SK-N-SH treated with all-trans-retinoic acid at 6 μM for 48 hours (cell line): ENCODE data around the gene SSB.

Source experiments
- ATAC-seq: fragments of 200-7000 bp; cut with Tn5 transposase; 3 replicates; pipeline ENCODE4 v1.9.1; 2020; ENCODE audit warnings: mild to moderate bottlenecking, moderate library complexity
- ARNTL ChIP-seq: fragments of 450-650 bp; formaldehyde crosslinking; IDR thresholded peaks from 2 replicates; pipeline ENCODE4 v1.5.0; 2020; ENCODE audit warnings: low read depth, mild to moderate bottlenecking, moderate library complexity, borderline replicate concordance
- BACH2 ChIP-seq: fragments of 250-450 bp; sonication (Bioruptor Pico); IDR thresholded peaks from 2 replicates; pipeline ENCODE4 v1.9.0; 2021; ENCODE audit warnings: mild to moderate bottlenecking, borderline replicate concordance
- CSDC2 ChIP-seq: fragments of 250-450 bp; sonication (Bioruptor Pico); IDR thresholded peaks from 2 replicates; pipeline ENCODE4 v1.5.0; 2020; ENCODE audit warnings: mild to moderate bottlenecking, moderate library complexity
- CSRNP3 ChIP-seq: fragments of 250-450 bp; sonication (Bioruptor Pico); IDR thresholded peaks from 2 replicates; pipeline ENCODE4 v1.5.1; 2021; ENCODE audit warnings: mild to moderate bottlenecking, moderate library complexity
- ESRRG ChIP-seq: fragments of 250-450 bp; sonication (Bioruptor Pico); IDR thresholded peaks from 2 replicates; pipeline ENCODE4 v1.6.1; 2021; ENCODE audit warnings: mild to moderate bottlenecking
- GLIS3 ChIP-seq: fragments of 250-450 bp; sonication (Bioruptor Pico); IDR thresholded peaks from 2 replicates; pipeline ENCODE4 v1.5.0; 2020; ENCODE audit warnings: mild to moderate bottlenecking, moderate library complexity
- OSR1 ChIP-seq: fragments of 250-450 bp; sonication (Bioruptor Pico); IDR thresholded peaks from 2 replicates; pipeline ENCODE4 v1.8.0; 2022; ENCODE audit warnings: moderate library complexity, mild to moderate bottlenecking, inconsistent platforms
- PATZ1 ChIP-seq: fragments of 250-450 bp; sonication (Bioruptor Pico); IDR thresholded peaks from 2 replicates; pipeline ENCODE4 v1.8.0; 2020; ENCODE audit warnings: mild to moderate bottlenecking, moderate library complexity, borderline replicate concordance
- PPARA ChIP-seq: fragments of 250-450 bp; sonication (Bioruptor Pico); IDR thresholded peaks from 2 replicates; pipeline ENCODE4 v1.5.0; 2020; ENCODE audit warnings: mild to moderate bottlenecking, borderline replicate concordance
- RARB ChIP-seq: fragments of 250-450 bp; sonication (Bioruptor Pico); IDR thresholded peaks from 2 replicates; pipeline ENCODE4 v1.8.0; 2021; ENCODE audit warnings: mild to moderate bottlenecking, moderate library complexity
- SNAI2 ChIP-seq: fragments of 250-450 bp; sonication (Bioruptor Pico); IDR thresholded peaks from 2 replicates; pipeline ENCODE4 v1.5.0; 2020; ENCODE audit warnings: mild to moderate bottlenecking, moderate library complexity
- TCF4 ChIP-seq: fragments of 250-450 bp; sonication (Bioruptor Pico); IDR thresholded peaks from 2 replicates; pipeline ENCODE4 v1.8.0; 2021; ENCODE audit warnings: mild to moderate bottlenecking, moderate library complexity, borderline replicate concordance
- TOX ChIP-seq: fragments of 250-450 bp; sonication (Bioruptor Pico); IDR thresholded peaks from 2 replicates; pipeline ENCODE4 v1.8.0; 2021; ENCODE audit warnings: mild to moderate bottlenecking, moderate library complexity, borderline replicate concordance
- TSHZ2 ChIP-seq: fragments of 250-450 bp; sonication (Bioruptor Pico); IDR thresholded peaks from 2 replicates; pipeline ENCODE4 v1.5.0; 2020; ENCODE audit warnings: mild to moderate bottlenecking, moderate library complexity
- ZC3H10 ChIP-seq: fragments of 250-450 bp; sonication (Bioruptor Pico); IDR thresholded peaks from 2 replicates; pipeline ENCODE4 v1.5.1; 2021; ENCODE audit warnings: mild to moderate bottlenecking, moderate library complexity
- ZFP3 ChIP-seq: fragments of 250-450 bp; sonication (Bioruptor Pico); IDR thresholded peaks from 2 replicates; pipeline ENCODE4 v1.5.0; 2020; ENCODE audit warnings: mild to moderate bottlenecking, moderate library complexity
- ZFP30 ChIP-seq: fragments of 450-650 bp; formaldehyde crosslinking; IDR thresholded peaks from 2 replicates; pipeline ENCODE4 v1.5.0; 2022; ENCODE audit warnings: mild to moderate bottlenecking, moderate library complexity
- ZNF565 ChIP-seq: fragments of 450-650 bp; formaldehyde crosslinking; conservative IDR thresholded peaks from 2 replicates; pipeline ENCODE4 v1.5.0; 2020; ENCODE audit warnings: low read depth, mild to moderate bottlenecking, moderate library complexity
- ZNF70 ChIP-seq: fragments of 450-650 bp; formaldehyde crosslinking; IDR thresholded peaks from 2 replicates; pipeline ENCODE4 v1.5.0; 2020; ENCODE audit warnings: mild to moderate bottlenecking, moderate library complexity
- ZNF8 ChIP-seq: fragments of 450-650 bp; formaldehyde crosslinking; IDR thresholded peaks from 2 replicates; pipeline ENCODE4 v1.5.0; 2020; ENCODE audit warnings: mild to moderate bottlenecking, moderate library complexity
- TF ChIP-seq, protein P1 (sequence below): fragments of 250-450 bp; sonication (Bioruptor Pico); IDR thresholded peaks from 2 replicates; pipeline ENCODE4 v1.8.0; 2021; ENCODE audit warnings: low read depth, mild to moderate bottlenecking, moderate library complexity, borderline replicate concordance
- TF ChIP-seq, protein P2 (sequence below): fragments of 250-450 bp; sonication (Bioruptor Pico); IDR thresholded peaks from 2 replicates; pipeline ENCODE4 v1.5.1; 2020; ENCODE audit warnings: low read depth, mild to moderate bottlenecking, moderate library complexity

SSB gene

DNA sequence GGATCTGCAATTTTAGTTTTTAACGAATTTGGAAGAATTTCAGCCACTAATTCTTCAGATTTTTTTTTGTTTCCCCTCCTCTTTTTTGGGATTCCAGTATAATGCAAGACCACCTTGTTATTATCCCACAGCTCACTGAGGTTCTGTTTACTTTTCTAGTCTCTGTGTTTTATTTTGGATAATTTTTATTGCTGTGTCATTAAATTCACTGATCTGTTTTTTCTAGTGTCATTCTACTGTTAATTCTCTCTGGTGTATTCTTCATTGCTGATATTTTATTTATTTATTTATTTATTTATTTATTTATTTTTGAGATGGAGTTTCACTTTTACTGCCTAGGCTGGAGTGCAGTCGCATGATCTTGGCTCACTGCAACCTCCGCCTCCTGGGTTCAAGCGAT is 60.8 kb downstream of the SSB start:
- ATAC-seq: no peak
- TF ChIP-seq ZC3H10 (CRISPR knock-in tag) (no peak), SNAI2 (CRISPR knock-in tag) (no peak), BACH2 (CRISPR knock-in tag) (no peak), GLIS3 (CRISPR knock-in tag) (no peak), RARB (CRISPR knock-in tag) (no peak), ZNF70 (CRISPR knock-in tag) (no peak), TOX (CRISPR knock-in tag) (no peak), CSDC2 (CRISPR knock-in tag) (no peak), TSHZ2 (CRISPR knock-in tag) (no peak), TCF4 (CRISPR knock-in tag) (no peak), ESRRG (CRISPR knock-in tag) (no peak), ZNF8 (CRISPR knock-in tag) (no peak), OSR1 (CRISPR knock-in tag) (no peak)
- TF ChIP-seq, protein P1, sequence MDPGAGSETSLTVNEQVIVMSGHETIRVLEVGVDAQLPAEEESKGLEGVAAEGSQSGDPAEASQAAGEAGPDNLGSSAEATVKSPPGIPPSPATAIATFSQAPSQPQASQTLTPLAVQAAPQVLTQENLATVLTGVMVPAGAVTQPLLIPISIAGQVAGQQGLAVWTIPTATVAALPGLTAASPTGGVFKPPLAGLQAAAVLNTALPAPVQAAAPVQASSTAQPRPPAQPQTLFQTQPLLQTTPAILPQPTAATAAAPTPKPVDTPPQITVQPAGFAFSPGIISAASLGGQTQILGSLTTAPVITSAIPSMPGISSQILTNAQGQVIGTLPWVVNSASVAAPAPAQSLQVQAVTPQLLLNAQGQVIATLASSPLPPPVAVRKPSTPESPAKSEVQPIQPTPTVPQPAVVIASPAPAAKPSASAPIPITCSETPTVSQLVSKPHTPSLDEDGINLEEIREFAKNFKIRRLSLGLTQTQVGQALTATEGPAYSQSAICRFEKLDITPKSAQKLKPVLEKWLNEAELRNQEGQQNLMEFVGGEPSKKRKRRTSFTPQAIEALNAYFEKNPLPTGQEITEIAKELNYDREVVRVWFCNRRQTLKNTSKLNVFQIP (CRISPR knock-in tag): no peak
- TF ChIP-seq, protein P2, sequence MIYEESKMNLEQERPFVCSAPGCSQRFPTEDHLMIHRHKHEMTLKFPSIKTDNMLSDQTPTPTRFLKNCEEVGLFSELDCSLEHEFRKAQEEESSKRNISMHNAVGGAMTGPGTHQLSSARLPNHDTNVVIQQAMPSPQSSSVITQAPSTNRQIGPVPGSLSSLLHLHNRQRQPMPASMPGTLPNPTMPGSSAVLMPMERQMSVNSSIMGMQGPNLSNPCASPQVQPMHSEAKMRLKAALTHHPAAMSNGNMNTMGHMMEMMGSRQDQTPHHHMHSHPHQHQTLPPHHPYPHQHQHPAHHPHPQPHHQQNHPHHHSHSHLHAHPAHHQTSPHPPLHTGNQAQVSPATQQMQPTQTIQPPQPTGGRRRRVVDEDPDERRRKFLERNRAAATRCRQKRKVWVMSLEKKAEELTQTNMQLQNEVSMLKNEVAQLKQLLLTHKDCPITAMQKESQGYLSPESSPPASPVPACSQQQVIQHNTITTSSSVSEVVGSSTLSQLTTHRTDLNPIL: no peak

GRCh38 chr2:169860149-169860548 is 61.5 kb downstream of the SSB start:
- TF ChIP-seq ZFP3: no peak
- no peak for TF ChIP-seq ZFP30 (CRISPR knock-in tag)
- no peak for TF ChIP-seq ARNTL
- no peak for TF ChIP-seq ZC3H10 (CRISPR knock-in tag)
- TF ChIP-seq PPARA: no peak
- TF ChIP-seq CSRNP3 (CRISPR knock-in tag): no peak
- TF ChIP-seq PATZ1: no peak
- TF ChIP-seq ZNF565 (CRISPR knock-in tag): no peak
- TF ChIP-seq OSR1 (CRISPR knock-in tag): no peak
- TF ChIP-seq ZNF8 (CRISPR knock-in tag): no peak
- ATAC-seq: no peak
